Frontal cortex (tissue), 4 donors: ENCODE measurements around the gene SYDE1. TPM values are rescaled to one million over a fixed set of nuclear protein-coding genes. Genes with fewer than 3 reads are reported as not detected.

Experiments
- DNase-seq, 2 donors: peaks; one replicate each; pipeline ENCODE4 v3.0.0; 2012; ENCODE audit warnings: low spot score in 2 of 2
- FAIRE-seq: peaks from 2 replicates; lab custom pipeline; 2012; peaks lifted over from hg19 to GRCh38; lab: Jason Lieb, UNC
- total RNA-seq: library from RNA; depleted of rRNA; stranded (reverse); fragments of >200 nt; gene quantifications from one replicate; pipeline ENCODE4 v1.2.3, GENCODE V29; 2014
- donor health status: control.
- donor health status: control.
- donor health status: control.

SYDE1 gene
- total RNA-seq, 1 donor from 2014 or later = 1.2 TPM

- FAIRE-seq = no peak
- no peak for DNase-seq
Observed at GRCh38 chr19:15105044-15105443, 2.2 kb upstream of the SYDE1 start.

GRCh38 chr19:15108145-15108844, 1.1 kb downstream of the SYDE1 start:
- DNase-seq = no peak
- no peak for FAIRE-seq

GRCh38 chr19:15108845-15109767, 1.9 kb downstream of the SYDE1 start:
- DNase-seq (no peak), FAIRE-seq (no peak)

- no peak for DNase-seq
- no peak for FAIRE-seq
Observed at GRCh38 chr19:15109768-15110417, 2.7 kb downstream of the SYDE1 start.

GRCh38 chr19:15110418-15110815, 3.2 kb downstream of the SYDE1 start:
- FAIRE-seq (no peak), DNase-seq (no peak)

- no peak for FAIRE-seq
- no peak for DNase-seq
Observed at GRCh38 chr19:15111758-15112157, 4.6 kb downstream of the SYDE1 start.

- no peak for DNase-seq
- no peak for FAIRE-seq
Observed at GRCh38 chr19:15112385-15112784, 5.2 kb downstream of the SYDE1 start.

- DNase-seq (no peak), FAIRE-seq (no peak)
Observed at GRCh38 chr19:15113245-15114152, 6.3 kb downstream of the SYDE1 start.

GRCh38 chr19:15114153-15114540, 6.9 kb downstream of the SYDE1 start:
- DNase-seq (no peak), FAIRE-seq (no peak)

GRCh38 chr19:15115080-15115479, 7.9 kb downstream of the SYDE1 start:
- DNase-seq (no peak), FAIRE-seq (no peak)

- DNase-seq (no peak), FAIRE-seq (no peak)
Observed at GRCh38 chr19:15115762-15116615, 8.8 kb downstream of the SYDE1 start.

- no peak for FAIRE-seq
- no peak for DNase-seq
Observed at GRCh38 chr19:15116856-15117255, 9.7 kb downstream of the SYDE1 start.

GRCh38 chr19:15118248-15118647, 11.0 kb downstream of the SYDE1 start:
- FAIRE-seq = no peak
- no peak for DNase-seq

- FAIRE-seq = no peak
- DNase-seq = no peak
Observed at GRCh38 chr19:15118789-15119494, 11.7 kb downstream of the SYDE1 start.

GRCh38 chr19:15120135-15121026, 13.2 kb downstream of the SYDE1 start:
- FAIRE-seq (no peak), DNase-seq (no peak)

- FAIRE-seq (no peak), DNase-seq (no peak)
Observed at GRCh38 chr19:15122331-15123030, 15.3 kb downstream of the SYDE1 start.
